Measurements from ENCODE around the gene ATG14. TPM values are rescaled to one million over a fixed set of nuclear protein-coding genes. Genes with fewer than 3 reads are reported as not detected.

The ATG14 gene
- total and polyA plus RNA-seq, 2 donors (not counting 1 experiment from before 2014, with no cell fraction given): 7.2 to 15.5 TPM

DNA sequence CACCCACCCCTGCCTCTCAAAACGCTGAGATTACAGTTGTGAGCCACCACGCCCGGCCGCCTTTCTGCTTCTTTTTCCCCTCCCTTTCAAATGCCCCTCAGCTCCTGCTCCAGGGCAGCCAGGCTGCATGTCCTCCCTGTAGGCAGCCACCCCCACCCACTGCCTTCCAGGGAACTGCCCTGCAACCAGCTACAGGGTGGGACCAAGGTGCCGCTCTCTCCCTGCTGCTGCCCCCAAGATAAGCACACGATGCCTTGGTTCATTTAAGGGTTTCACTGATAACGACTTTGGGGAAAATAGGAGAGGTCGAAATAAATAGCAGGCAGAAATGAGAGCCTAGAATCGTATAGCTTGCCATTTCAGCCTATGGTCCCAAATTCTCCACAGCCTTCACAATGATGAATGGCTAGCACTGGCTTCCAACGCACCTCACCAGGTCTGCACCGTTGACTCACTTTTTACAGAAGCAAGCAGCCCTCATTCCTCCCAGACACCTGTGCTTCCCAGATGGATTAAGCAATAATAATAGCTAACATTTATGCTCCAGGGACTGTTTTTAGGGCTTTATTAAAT, 40.7 kb downstream of the ATG14 start:
- no peak for TF ChIP-seq EZH2 (IDR thresholded peaks at IDR 0.05; ENCODE audit: borderline replicate concordance, insufficient read depth, low read depth, low read length, poor library complexity, severe bottlenecking)
- TF ChIP-seq, protein P1, sequence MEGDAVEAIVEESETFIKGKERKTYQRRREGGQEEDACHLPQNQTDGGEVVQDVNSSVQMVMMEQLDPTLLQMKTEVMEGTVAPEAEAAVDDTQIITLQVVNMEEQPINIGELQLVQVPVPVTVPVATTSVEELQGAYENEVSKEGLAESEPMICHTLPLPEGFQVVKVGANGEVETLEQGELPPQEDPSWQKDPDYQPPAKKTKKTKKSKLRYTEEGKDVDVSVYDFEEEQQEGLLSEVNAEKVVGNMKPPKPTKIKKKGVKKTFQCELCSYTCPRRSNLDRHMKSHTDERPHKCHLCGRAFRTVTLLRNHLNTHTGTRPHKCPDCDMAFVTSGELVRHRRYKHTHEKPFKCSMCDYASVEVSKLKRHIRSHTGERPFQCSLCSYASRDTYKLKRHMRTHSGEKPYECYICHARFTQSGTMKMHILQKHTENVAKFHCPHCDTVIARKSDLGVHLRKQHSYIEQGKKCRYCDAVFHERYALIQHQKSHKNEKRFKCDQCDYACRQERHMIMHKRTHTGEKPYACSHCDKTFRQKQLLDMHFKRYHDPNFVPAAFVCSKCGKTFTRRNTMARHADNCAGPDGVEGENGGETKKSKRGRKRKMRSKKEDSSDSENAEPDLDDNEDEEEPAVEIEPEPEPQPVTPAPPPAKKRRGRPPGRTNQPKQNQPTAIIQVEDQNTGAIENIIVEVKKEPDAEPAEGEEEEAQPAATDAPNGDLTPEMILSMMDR (IDR thresholded peaks at IDR 0.05): no peak
- no peak overlapping the region for H3K4me3 ChIP-seq (ENCODE audit: control extremely low read depth in 1 of 5, extremely low read depth in 1 of 5, insufficient read depth in 1 of 5, low read depth in 2 of 5, low read length in 4 of 5)

DNA sequence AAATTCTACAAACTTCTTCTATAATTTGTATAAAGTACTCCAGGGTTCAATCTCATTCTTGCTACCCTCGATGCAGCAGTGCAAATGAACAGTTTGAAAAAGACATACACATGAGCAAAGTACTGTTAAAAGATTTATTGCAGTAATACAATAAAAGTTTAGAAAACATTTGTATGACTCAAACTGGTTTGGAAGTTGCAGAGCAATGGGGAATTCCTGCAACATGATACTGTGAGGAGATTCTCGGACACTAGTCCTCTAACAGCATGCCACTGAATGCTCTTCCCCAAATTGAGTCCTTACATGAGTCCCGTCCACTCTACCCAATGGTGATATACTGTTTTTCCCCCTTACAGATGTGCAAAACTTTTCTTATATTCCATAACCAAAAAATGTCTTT, 45.4 kb downstream of the ATG14 start:
- Mint-ChIP-seq H3K9me3 (ENCODE audit: insufficient read depth) (no peaks in the 10 kb centered on the region), H3K4me1 (no peaks in the 10 kb centered on the region), H3K4me3 (no peak overlapping the region), H3K27ac (no peak overlapping the region), H3K27me3 (no peaks in the 10 kb centered on the region)
- H3K36me3 ChIP-seq (replicated peaks in 1 of 2; ENCODE audit: control extremely low read depth in 1 of 2, control insufficient read depth in 1 of 2, extremely low read depth in 1 of 2, insufficient read depth in 2 of 2, low read length in 1 of 2): peaks cover 0 to 30% of the 10 kb centered on the region in 2 experiments
- no peak overlapping the region for H3K4me2 ChIP-seq (replicated peaks; ENCODE audit: low read depth, low read length, poor library complexity, severe bottlenecking)
- no peak overlapping the region for H3K9ac ChIP-seq (ENCODE audit: low read length)
- no CpG with 5 or more reads among the region's 3 CpGs for WGBS (ENCODE audit: insufficient coverage)
- POLR2A ChIA-PET: no interaction called here
- H4K20me1 ChIP-seq (ENCODE audit: control insufficient read depth, insufficient read depth, low read length, poor library complexity, severe bottlenecking): no peaks in the 10 kb centered on the region
- TF ChIP-seq EZH2 (IDR thresholded peaks at IDR 0.05; ENCODE audit: borderline replicate concordance, insufficient read depth, low read depth, low read length, poor library complexity, severe bottlenecking): no peak
- TF ChIP-seq, protein P1 (IDR thresholded peaks at IDR 0.05): no peak
- H2AFZ ChIP-seq (ENCODE audit: insufficient read depth, low read depth, low read length, poor library complexity, severe bottlenecking): no peak overlapping the region
- no peak overlapping the region for H3K27ac ChIP-seq (ENCODE audit: low read length in 2 of 2)
- H3K27me3 ChIP-seq (replicated peaks in 1 of 4; ENCODE audit: control extremely low read depth in 1 of 4, control insufficient read depth in 3 of 4, insufficient read depth in 4 of 4, low read length in 3 of 4): no peaks in the 10 kb centered on the region
- no peaks in the 10 kb centered on the region for H3K79me2 ChIP-seq (ENCODE audit: control insufficient read depth, insufficient read depth, low read length)
- DNase-seq: no peak
- CTCF ChIA-PET: interaction anchor here (1.9 kb wide), 1 partner anchor 12 kb away, joined by 5 read pairs; no protein-coding TSS in a partner anchor
- ATAC-seq (ENCODE audit: low read depth): no peak
- intact Hi-C loops (cut with micrococcal nuclease): no loop called here
- H3K4me1 ChIP-seq (ENCODE audit: control insufficient read depth in 2 of 2, insufficient read depth in 2 of 2, low read length in 2 of 2): no peaks in the 10 kb centered on the region
- no peaks in the 10 kb centered on the region for H3K9me3 ChIP-seq (ENCODE audit: control extremely low read depth in 1 of 3, control insufficient read depth in 2 of 3, insufficient read depth in 1 of 3, low read length in 2 of 3)
- H3K4me3 ChIP-seq (ENCODE audit: control extremely low read depth in 1 of 5, extremely low read depth in 1 of 5, insufficient read depth in 1 of 5, low read depth in 2 of 5, low read length in 4 of 5): no peak overlapping the region

More for the DNA sequence above, 40.7 kb downstream of the ATG14 start:
- no peak for DNase-seq
- no peak overlapping the region for H3K4me2 ChIP-seq (replicated peaks; ENCODE audit: low read depth, low read length, poor library complexity, severe bottlenecking)
- WGBS (ENCODE audit: insufficient coverage): 89% methylated on average over 10 of the region's 11 CpGs
- no peak for ATAC-seq (ENCODE audit: low read depth)
- Mint-ChIP-seq H3K27me3 (no peaks in the 10 kb centered on the region), H3K9me3 (ENCODE audit: insufficient read depth) (no peaks in the 10 kb centered on the region), H3K27ac (no peak overlapping the region), H3K4me1 (peaks cover 8% of the 10 kb centered on the region), H3K4me3 (no peak overlapping the region)
- intact Hi-C loops (cut with micrococcal nuclease): no loop called here
- H2AFZ ChIP-seq (ENCODE audit: insufficient read depth, low read depth, low read length, poor library complexity, severe bottlenecking): no peak overlapping the region
- H3K27me3 ChIP-seq (replicated peaks in 1 of 4; ENCODE audit: control extremely low read depth in 1 of 4, control insufficient read depth in 3 of 4, insufficient read depth in 4 of 4, low read length in 3 of 4): no peaks in the 10 kb centered on the region
- POLR2A ChIA-PET: no interaction called here
- H4K20me1 ChIP-seq (ENCODE audit: control insufficient read depth, insufficient read depth, low read length, poor library complexity, severe bottlenecking): no peaks in the 10 kb centered on the region
- H3K36me3 ChIP-seq (replicated peaks in 1 of 2; ENCODE audit: control extremely low read depth in 1 of 2, control insufficient read depth in 1 of 2, extremely low read depth in 1 of 2, insufficient read depth in 2 of 2, low read length in 1 of 2): peaks cover 8 to 42% of the 10 kb centered on the region in 2 experiments
- H3K9ac ChIP-seq (ENCODE audit: low read length): no peak overlapping the region
- no peaks in the 10 kb centered on the region for H3K79me2 ChIP-seq (ENCODE audit: control insufficient read depth, insufficient read depth, low read length)
- CTCF ChIA-PET: no interaction called here
- no peak overlapping the region for H3K27ac ChIP-seq (ENCODE audit: low read length in 2 of 2)
- H3K4me1 ChIP-seq (ENCODE audit: control insufficient read depth in 2 of 2, insufficient read depth in 2 of 2, low read length in 2 of 2): no peaks in the 10 kb centered on the region
- no peaks in the 10 kb centered on the region for H3K9me3 ChIP-seq (ENCODE audit: control extremely low read depth in 1 of 3, control insufficient read depth in 2 of 3, insufficient read depth in 1 of 3, low read length in 2 of 3)
